Prostate gland (tissue), 2 donors: ENCODE results near the gene STBD1.

Source experiments
- CTCF ChIP-seq, 4 experiments: fragments of 200-600 bp in 2 of 4; fragments of 450-650 bp in 2 of 4; sonication (generic) in 2 of 4; IDR thresholded peaks; 1 replicate in 3 of 4; 2 replicates in 1 of 4; pipeline ENCODE4 v1.5.1; 2016 to 2019; ENCODE audit warnings: antibody characterized with exemption in 4 of 4, mild to moderate bottlenecking in 2 of 4, moderate library complexity in 2 of 4
- POLR2A ChIP-seq: fragments of 450-650 bp; IDR thresholded peaks from one replicate; pipeline ENCODE4 v1.6.1; 2016; ENCODE audit warnings: antibody characterized with exemption, mild to moderate bottlenecking
- POLR2AphosphoS5 ChIP-seq: sonication (generic); formaldehyde crosslinking; IDR thresholded peaks from one replicate; pipeline ENCODE4 v1.6.1; 2017; ENCODE audit warnings: antibody characterized with exemption

- TF ChIP-seq CTCF (IDR thresholded peaks at IDR 0.05) (no peak), POLR2A (no peak), POLR2AphosphoS5 (no peak)
Observed at GRCh38 chr4:76313547-76313946, 7.0 kb downstream of the STBD1 start.
